OCI-LY7 (cell line): ENCODE results near the gene GNAL. TPM values are rescaled to one million over a fixed set of nuclear protein-coding genes. Genes with fewer than 3 reads are reported as not detected.

Source experiments
- BruUV-seq: library from RNA; stranded (reverse); fragments of 400-500 nt; replicated peaks from 2 replicates; lab custom pipeline; 2021; lab: Mats Ljungman, UMichigan
- CTCF ChIA-PET: fragments of 300-600 bp; sonication (Branson Sonifier 250); formaldehyde crosslinking; loops from one replicate; lab custom pipeline; 2022; ENCODE audit warnings: antibody characterized with exemption; ENCODE audit not compliant: unreplicated experiment; lab: Charles Lee
- POLR2A ChIA-PET: fragments of 300-600 bp; sonication (Branson Sonifier 250); formaldehyde crosslinking; loops from one replicate; lab custom pipeline; 2022; ENCODE audit warnings: antibody characterized with exemption; lab: Charles Lee
- DNase-seq: peaks from one replicate; pipeline ENCODE4 v3.0.0-alpha.2; 2015; ENCODE audit warnings: low spot score
- H2AFZ ChIP-seq: fragments of 200-600 bp; sonication (generic), shearing (Covaris generic); 2 replicates; pipeline ENCODE4 v1.6.1; 2014; ENCODE audit warnings: mild to moderate bottlenecking, antibody characterized with exemption, low read length, moderate library complexity
- H3K27ac ChIP-seq: fragments of 200-600 bp; sonication (generic); 2 replicates; pipeline ENCODE4 v1.5.1; 2014; ENCODE audit warnings: mixed run types, low read depth, mild to moderate bottlenecking, moderate library complexity, low read length, inconsistent platforms; ENCODE audit not compliant: poor library complexity, severe bottlenecking
- H3K36me3 ChIP-seq: fragments of 200-600 bp; sonication (generic); 2 replicates; pipeline ENCODE4 v1.6.1; 2014; ENCODE audit warnings: mild to moderate bottlenecking, antibody characterized with exemption, low read length, moderate library complexity, mixed read lengths; ENCODE audit not compliant: insufficient read depth
- H3K4me1 ChIP-seq: fragments of 200-600 bp; sonication (generic); 2 replicates; pipeline ENCODE4 v1.5.1; 2014; ENCODE audit warnings: mild to moderate bottlenecking, low read length; ENCODE audit not compliant: insufficient read depth, poor library complexity, severe bottlenecking
- H3K4me2 ChIP-seq: fragments of 200-600 bp; sonication (generic); 2 replicates; pipeline ENCODE4 v1.6.1; 2014; ENCODE audit warnings: mild to moderate bottlenecking, low read length
- H3K4me3 ChIP-seq: fragments of 200-600 bp; sonication (generic); 2 replicates; pipeline ENCODE4 v1.5.1; 2014; ENCODE audit warnings: mild to moderate bottlenecking, low read depth, low read length; ENCODE audit not compliant: poor library complexity, severe bottlenecking
- H3K79me2 ChIP-seq: fragments of 200-600 bp; sonication (generic); 2 replicates; pipeline ENCODE4 v1.6.1; 2016; ENCODE audit warnings: low read depth, mild to moderate bottlenecking, low read length, moderate library complexity, mixed read lengths; ENCODE audit not compliant: insufficient read depth
- H3K9me2 ChIP-seq: fragments of 200-600 bp; sonication (generic); 2 replicates; pipeline ENCODE4 v1.6.1; 2016; ENCODE audit warnings: mild to moderate bottlenecking, low read length, mixed read lengths; ENCODE audit not compliant: insufficient read depth
- H3K9me3 ChIP-seq: fragments of 200-600 bp; sonication (generic); 2 replicates; pipeline ENCODE4 v1.6.1; 2014; ENCODE audit warnings: mild to moderate bottlenecking, mixed run types, low read length, mixed read lengths
- H4K20me1 ChIP-seq: fragments of 200-600 bp; sonication (generic); 2 replicates; pipeline ENCODE4 v1.6.1; 2014; ENCODE audit warnings: mild to moderate bottlenecking, antibody characterized with exemption, low read length, moderate library complexity, mixed read lengths; ENCODE audit not compliant: insufficient read depth
- CTCF ChIP-seq: fragments of 200-600 bp; sonication (generic); conservative IDR thresholded peaks from 2 replicates; pipeline ENCODE4 v1.5.1; 2014; ENCODE audit warnings: mild to moderate bottlenecking, antibody characterized with exemption, low read length, moderate library complexity, mixed read lengths
- EZH2phosphoT487 ChIP-seq: fragments of 200-600 bp; sonication (generic); IDR thresholded peaks from 2 replicates; pipeline ENCODE4 v1.6.1; 2018; ENCODE audit warnings: low read depth, borderline replicate concordance, mild to moderate bottlenecking, mixed run types, antibody characterized with exemption, low read length, moderate library complexity, mixed read lengths
- intact Hi-C: fragments of 100-400 bp; cut with micrococcal nuclease; formaldehyde crosslinking; loops from one replicate; pipeline ENCODE4 v1.10.0; 2022; ENCODE audit not compliant: unreplicated experiment
- total RNA-seq, 2 experiments: library from RNA; depleted of rRNA in 1 of 2; stranded (reverse); fragments of >200 nt in 1 of 2; shearing (Covaris generic) in 1 of 2; gene quantifications; 2 replicates each; pipeline ENCODE4 v1.2.3, GENCODE V29; 2014 to 2022

The GNAL gene
- total RNA-seq, 2 experiments from 2014 or later, result 0.03 to 0.25 TPM

GRCh38 chr18:11667578-11667977, 21.5 kb upstream of the GNAL start:
- H3K4me3 ChIP-seq, result no peak overlapping the region
- no peaks in the 10 kb centered on the region for H3K9me2 ChIP-seq
- H4K20me1 ChIP-seq, result no peaks in the 10 kb centered on the region
- H3K36me3 ChIP-seq, result no peaks in the 10 kb centered on the region
- no peak overlapping the region for H2AFZ ChIP-seq
- intact Hi-C loops, result no loop called here
- BruUV-seq, result no TSS peak
- no peaks in the 10 kb centered on the region for H3K9me3 ChIP-seq
- ChIA-PET POLR2A (no interaction called here), CTCF (no interaction called here)
- H3K27ac ChIP-seq, result no peak overlapping the region
- no peak for DNase-seq
- peaks cover 9% of the 10 kb centered on the region for H3K4me1 ChIP-seq
- TF ChIP-seq EZH2phosphoT487 (no peak), CTCF (no peak)
- H3K4me2 ChIP-seq, result no peak overlapping the region
- no peaks in the 10 kb centered on the region for H3K79me2 ChIP-seq

DNA sequence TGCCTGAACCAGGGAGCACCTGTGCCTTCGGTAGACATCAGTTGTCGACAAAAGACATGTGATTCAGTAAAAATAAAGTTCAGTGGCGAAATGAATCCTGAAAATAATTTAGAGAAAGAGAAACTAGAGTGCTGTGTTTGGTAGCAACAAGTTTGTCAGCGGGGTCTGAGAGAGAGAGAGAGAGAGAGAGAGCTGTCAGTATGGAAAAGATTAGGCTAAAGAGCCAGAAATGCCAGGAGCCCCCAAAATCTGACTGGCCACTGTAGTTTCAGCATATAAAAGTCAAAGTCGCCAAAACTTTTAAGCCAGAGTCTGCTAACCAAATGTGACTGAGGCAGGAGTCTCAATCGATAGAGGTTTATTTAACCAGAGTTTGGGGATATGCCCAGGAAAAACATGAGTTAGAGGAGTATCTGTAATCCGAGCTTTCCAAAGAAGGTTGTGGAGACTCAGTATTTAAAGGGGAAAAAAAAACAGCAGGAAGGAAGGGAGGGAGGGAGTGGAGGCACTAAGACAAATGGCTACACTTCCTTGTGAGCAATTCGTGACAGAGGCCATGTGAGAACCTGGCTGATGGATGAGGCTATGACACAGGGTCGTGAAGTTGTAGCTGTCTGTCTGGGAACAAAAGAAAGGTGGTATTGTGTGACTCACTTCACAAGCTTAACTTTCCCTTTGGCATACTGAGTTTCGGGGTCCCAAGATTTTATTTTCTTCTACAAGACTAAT, 20.5 kb upstream of the GNAL start:
- POLR2A ChIA-PET, result interaction anchor here (0.6 to 1.1 kb wide), 3 partner anchors 9 to 776 kb away, joined by 3 to 4 read pairs (median 3); no protein-coding TSS in a partner anchor
- H3K4me2 ChIP-seq, result no peak overlapping the region

More for the DNA sequence above, 20.5 kb upstream of the GNAL start:
- Histone ChIP-seq H3K36me3 (no peaks in the 10 kb centered on the region), H3K79me2 (no peaks in the 10 kb centered on the region), H3K9me2 (no peaks in the 10 kb centered on the region), H4K20me1 (no peaks in the 10 kb centered on the region), H3K9me3 (no peaks in the 10 kb centered on the region), H2AFZ (no peak overlapping the region), H3K27ac (no peak overlapping the region), H3K4me1 (no peaks in the 10 kb centered on the region), H3K4me3 (no peak overlapping the region)
- BruUV-seq, result no TSS peak
- intact Hi-C loops, result no loop called here
- TF ChIP-seq EZH2phosphoT487 (no peak), CTCF (no peak)
- CTCF ChIA-PET, result no interaction called here
- no peak for DNase-seq
